ENCODE data around the gene C18orf63.
"Not testable (repeated sequence)": the region's sequence is repeated elsewhere in the genome, so short reads cannot be mapped to it uniquely, and the experiment has no call there.

C18orf63 gene

GRCh38 chr18:74326791-74327190 lies 11.2 kb downstream of the C18orf63 start:
- H3K36me3 Mint-ChIP-seq; DNase-seq (ENCODE audit: low spot score in 2 of 2); H3K27me3 Mint-ChIP-seq; H3K9me3 Mint-ChIP-seq; H3K4me3 Mint-ChIP-seq; ATAC-seq (ENCODE audit: low read depth); H3K4me1 Mint-ChIP-seq; H3K27ac Mint-ChIP-seq: not testable (repeated sequence)

- H3K4me1 Mint-ChIP-seq, result no peaks in the 10 kb centered on the region
- ATAC-seq (ENCODE audit: low read depth) (no peak), DNase-seq (ENCODE audit: low spot score in 2 of 2) (no peak)
- no peak overlapping the region for H3K27ac Mint-ChIP-seq
- H3K27me3 Mint-ChIP-seq, result peaks cover 2% of the 10 kb centered on the region
- H3K9me3 Mint-ChIP-seq, result no peaks in the 10 kb centered on the region
- no peaks in the 10 kb centered on the region for H3K36me3 Mint-ChIP-seq
- H3K4me3 Mint-ChIP-seq, result no peak overlapping the region
These were observed 12.6 kb downstream of the C18orf63 start for GRCh38 chr18:74328206-74328605.

GRCh38 chr18:74329688-74330205 lies 14.1 kb downstream of the C18orf63 start:
- peaks cover 2% of the 10 kb centered on the region for H3K27me3 Mint-ChIP-seq
- H3K4me3 Mint-ChIP-seq, result no peak overlapping the region
- no peak overlapping the region for H3K27ac Mint-ChIP-seq
- no peak for DNase-seq (ENCODE audit: low spot score in 2 of 2)
- no peaks in the 10 kb centered on the region for H3K9me3 Mint-ChIP-seq
- peaks cover 8% of the 10 kb centered on the region for H3K4me1 Mint-ChIP-seq
- ATAC-seq (ENCODE audit: low read depth), result no peak
- no peaks in the 10 kb centered on the region for H3K36me3 Mint-ChIP-seq

GRCh38 chr18:74331404-74331803 lies 15.8 kb downstream of the C18orf63 start:
- no peak overlapping the region for H3K27ac Mint-ChIP-seq

GRCh38 chr18:74333091-74333490 lies 17.5 kb downstream of the C18orf63 start:
- H3K27me3 Mint-ChIP-seq, result peaks cover 4% of the 10 kb centered on the region
- no peak overlapping the region for H3K4me3 Mint-ChIP-seq
- DNase-seq (ENCODE audit: low spot score in 2 of 2), result no peak
- no peak for ATAC-seq (ENCODE audit: low read depth)
- no peaks in the 10 kb centered on the region for H3K9me3 Mint-ChIP-seq
- peaks cover 11% of the 10 kb centered on the region for H3K4me1 Mint-ChIP-seq
- H3K36me3 Mint-ChIP-seq, result no peaks in the 10 kb centered on the region
- H3K27ac Mint-ChIP-seq, result no peak overlapping the region

More at GRCh38 chr18:74331404-74331803, 15.8 kb downstream of the C18orf63 start:
- Mint-ChIP-seq H3K9me3 (no peaks in the 10 kb centered on the region), H3K4me1 (peaks cover 11% of the 10 kb centered on the region), H3K27me3 (peaks cover 2% of the 10 kb centered on the region), H3K36me3 (no peaks in the 10 kb centered on the region), H3K4me3 (no peak overlapping the region)
- DNase-seq (ENCODE audit: low spot score in 2 of 2) (no peak), ATAC-seq (ENCODE audit: low read depth) (no peak)

- ATAC-seq (ENCODE audit: low read depth) (peak; percentile 95), DNase-seq (ENCODE audit: low spot score in 2 of 2) (peak in 1 of 2 donors; percentile 8)
- H3K4me1 Mint-ChIP-seq, result peaks cover 11% of the 10 kb centered on the region
- H3K9me3 Mint-ChIP-seq, result no peaks in the 10 kb centered on the region
- H3K4me3 Mint-ChIP-seq, result no peak overlapping the region
- peak overlapping the region; percentile 67 for H3K27ac Mint-ChIP-seq
- no peaks in the 10 kb centered on the region for H3K36me3 Mint-ChIP-seq
- H3K27me3 Mint-ChIP-seq, result peaks cover 4% of the 10 kb centered on the region
These were observed 18.7 kb downstream of the C18orf63 start for GRCh38 chr18:74334242-74334893.

- H3K4me1 Mint-ChIP-seq, result peaks cover 11% of the 10 kb centered on the region
- no peak for DNase-seq (ENCODE audit: low spot score in 2 of 2)
- H3K4me3 Mint-ChIP-seq, result no peak overlapping the region
- H3K9me3 Mint-ChIP-seq, result no peaks in the 10 kb centered on the region
- H3K36me3 Mint-ChIP-seq, result no peaks in the 10 kb centered on the region
- no peak overlapping the region for H3K27ac Mint-ChIP-seq
- no peak for ATAC-seq (ENCODE audit: low read depth)
- H3K27me3 Mint-ChIP-seq, result peaks cover 4% of the 10 kb centered on the region
These were observed 21.0 kb downstream of the C18orf63 start for GRCh38 chr18:74336656-74337055.

GRCh38 chr18:74337155-74337911 lies 21.7 kb downstream of the C18orf63 start:
- peaks cover 11% of the 10 kb centered on the region for H3K4me1 Mint-ChIP-seq
- H3K27ac Mint-ChIP-seq, result no peak overlapping the region
- no peaks in the 10 kb centered on the region for H3K36me3 Mint-ChIP-seq
- H3K27me3 Mint-ChIP-seq, result peaks cover 4% of the 10 kb centered on the region
- no peaks in the 10 kb centered on the region for H3K9me3 Mint-ChIP-seq
- DNase-seq (ENCODE audit: low spot score in 2 of 2), result no peak
- no peak for ATAC-seq (ENCODE audit: low read depth)
- no peak overlapping the region for H3K4me3 Mint-ChIP-seq

- ATAC-seq (ENCODE audit: low read depth), result no peak
- H3K36me3 Mint-ChIP-seq, result no peaks in the 10 kb centered on the region
- no peak overlapping the region for H3K27ac Mint-ChIP-seq
- H3K27me3 Mint-ChIP-seq, result peaks cover 4% of the 10 kb centered on the region
- peaks cover 11% of the 10 kb centered on the region for H3K4me1 Mint-ChIP-seq
- no peaks in the 10 kb centered on the region for H3K9me3 Mint-ChIP-seq
- H3K4me3 Mint-ChIP-seq, result no peak overlapping the region
- DNase-seq (ENCODE audit: low spot score in 2 of 2), result no peak
These were observed 22.3 kb downstream of the C18orf63 start for GRCh38 chr18:74337912-74338309.

GRCh38 chr18:74342416-74343043 lies 26.9 kb downstream of the C18orf63 start:
- ATAC-seq (ENCODE audit: low read depth) (peak; percentile 38), DNase-seq (ENCODE audit: low spot score in 2 of 2) (peak; percentile 21 to 40)
- peaks cover 4% of the 10 kb centered on the region for H3K27me3 Mint-ChIP-seq
- no peaks in the 10 kb centered on the region for H3K9me3 Mint-ChIP-seq
- H3K4me1 Mint-ChIP-seq, result no peaks in the 10 kb centered on the region
- no peaks in the 10 kb centered on the region for H3K36me3 Mint-ChIP-seq
- H3K27ac Mint-ChIP-seq, result no peak overlapping the region
- H3K4me3 Mint-ChIP-seq, result no peak overlapping the region

- Mint-ChIP-seq H3K4me3 (no peak overlapping the region), H3K27ac (no peak overlapping the region), H3K36me3 (no peaks in the 10 kb centered on the region), H3K9me3 (no peaks in the 10 kb centered on the region), H3K4me1 (no peaks in the 10 kb centered on the region), H3K27me3 (peaks cover 3% of the 10 kb centered on the region)
- ATAC-seq (ENCODE audit: low read depth), result no peak
- DNase-seq (ENCODE audit: low spot score in 2 of 2), result no peak
These were observed 30.6 kb downstream of the C18orf63 start for GRCh38 chr18:74346206-74346605.

GRCh38 chr18:74348581-74348980 lies 32.9 kb downstream of the C18orf63 start:
- no peak overlapping the region for H3K27ac Mint-ChIP-seq
- no peaks in the 10 kb centered on the region for H3K9me3 Mint-ChIP-seq
- H3K36me3 Mint-ChIP-seq, result no peaks in the 10 kb centered on the region
- ATAC-seq (ENCODE audit: low read depth), result no peak
- H3K4me3 Mint-ChIP-seq, result no peak overlapping the region
- no peaks in the 10 kb centered on the region for H3K4me1 Mint-ChIP-seq
- DNase-seq (ENCODE audit: low spot score in 2 of 2), result no peak
- H3K27me3 Mint-ChIP-seq, result peaks cover 5% of the 10 kb centered on the region

GRCh38 chr18:74351354-74351753 lies 35.7 kb downstream of the C18orf63 start:
- Mint-ChIP-seq H3K36me3 (no peaks in the 10 kb centered on the region), H3K9me3 (no peaks in the 10 kb centered on the region), H3K27ac (no peak overlapping the region), H3K4me1 (peaks cover under 1% of the 10 kb centered on the region), H3K27me3 (peaks cover 5% of the 10 kb centered on the region), H3K4me3 (no peak overlapping the region)
- ATAC-seq (ENCODE audit: low read depth), result peak; percentile 61
- DNase-seq (ENCODE audit: low spot score in 2 of 2), result no peak

GRCh38 chr18:74353169-74353775 lies 37.6 kb downstream of the C18orf63 start:
- no peaks in the 10 kb centered on the region for H3K36me3 Mint-ChIP-seq
- H3K4me1 Mint-ChIP-seq, result peaks cover 6% of the 10 kb centered on the region
- peak; percentile 72 for ATAC-seq (ENCODE audit: low read depth)
- H3K4me3 Mint-ChIP-seq, result no peak overlapping the region
- peaks cover 3% of the 10 kb centered on the region for H3K27me3 Mint-ChIP-seq
- H3K9me3 Mint-ChIP-seq, result no peaks in the 10 kb centered on the region
- H3K27ac Mint-ChIP-seq, result no peak overlapping the region
- peak in 1 of 2 donors; percentile 23 for DNase-seq (ENCODE audit: low spot score in 2 of 2)
